MM.1S (cell line): ENCODE results near the gene SFXN4.

Experiments used
- CTCF ChIP-seq: fragments of 300-600 bp; sonication (generic); IDR thresholded peaks from 2 replicates; pipeline ENCODE4 v1.5.1; 2016; ENCODE audit warnings: antibody characterized with exemption, low read length, mixed read lengths
- EZH2 ChIP-seq: fragments of 300-600 bp; sonication (generic); optimal IDR thresholded peaks from 2 replicates; pipeline ENCODE3; 2017; ENCODE audit warnings: low read depth, mild to moderate bottlenecking, antibody characterized with exemption, low read length, mixed read lengths

DNA sequence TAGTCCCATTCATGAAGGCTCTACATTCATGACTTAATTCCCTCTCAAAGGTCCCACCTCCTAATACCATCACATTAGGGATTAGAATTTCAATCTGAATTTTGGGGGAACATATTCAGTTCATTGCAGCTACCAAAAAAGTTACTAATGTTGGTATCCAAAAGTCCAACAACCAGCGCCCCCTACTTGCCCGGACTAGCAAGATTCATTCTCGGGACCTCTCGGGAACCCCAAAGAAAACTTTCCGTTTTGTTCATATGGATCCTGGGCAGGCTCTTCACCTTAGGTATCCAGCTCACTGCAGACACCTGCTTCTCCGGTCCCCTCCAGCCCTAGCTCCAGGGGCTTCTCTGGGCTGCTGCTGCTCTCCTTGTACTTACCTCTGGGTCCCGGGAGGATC lies 32.9 kb upstream of the SFXN4 start:
- peak; percentile 64 for TF ChIP-seq CTCF
- TF ChIP-seq EZH2, result no peak
